H9 (cell line): ENCODE data around the gene RFNG. TPM values are rescaled to one million over a fixed set of nuclear protein-coding genes. Genes with fewer than 3 reads are reported as not detected.

Source experiments
- DNase-seq: peaks from one replicate; pipeline ENCODE4 v3.0.0-alpha.2; 2017
- H2AFZ ChIP-seq: one replicate; pipeline ENCODE4 v1.6.1; 2013; ENCODE audit warnings: mild to moderate bottlenecking, low read length, control low read depth, moderate library complexity
- H2AK5ac ChIP-seq: 2 replicates; pipeline ENCODE4 v1.6.1; 2013; ENCODE audit warnings: low read length, control low read depth, mixed read lengths; ENCODE audit not compliant: insufficient read length
- H2BK120ac ChIP-seq: one replicate; pipeline ENCODE4 v1.6.1; 2013; ENCODE audit warnings: low read depth, mild to moderate bottlenecking, low read length, control low read depth, inconsistent platforms; ENCODE audit not compliant: poor library complexity, severe bottlenecking
- H2BK12ac ChIP-seq: 2 replicates; pipeline ENCODE4 v1.6.1; 2013; ENCODE audit warnings: low read length, control low read depth, mixed read lengths, low read depth; ENCODE audit not compliant: insufficient read length
- H2BK15ac ChIP-seq: 2 replicates; pipeline ENCODE4 v1.6.1; 2013; ENCODE audit warnings: low read depth, low read length, control low read depth
- H2BK20ac ChIP-seq: one replicate; pipeline ENCODE4 v1.6.1; 2013; ENCODE audit warnings: low read depth, mild to moderate bottlenecking, low read length, control low read depth, inconsistent platforms; ENCODE audit not compliant: poor library complexity, severe bottlenecking
- H2BK5ac ChIP-seq: 2 replicates; pipeline ENCODE4 v1.6.1; 2013; ENCODE audit warnings: low read length, control low read depth, mixed read lengths; ENCODE audit not compliant: insufficient read length
- H3K14ac ChIP-seq: 2 replicates; pipeline ENCODE4 v1.6.1; 2013; ENCODE audit warnings: low read length, control low read depth; ENCODE audit not compliant: insufficient read depth
- H3K18ac ChIP-seq: 2 replicates; pipeline ENCODE4 v1.6.1; 2013; ENCODE audit warnings: low read depth, mild to moderate bottlenecking, mixed read lengths, low read length, control low read depth; ENCODE audit not compliant: insufficient read length
- H3K23ac ChIP-seq: 2 replicates; pipeline ENCODE4 v1.6.1; 2013; ENCODE audit warnings: low read length, control low read depth, mixed read lengths, low read depth; ENCODE audit not compliant: insufficient read length
- H3K23me2 ChIP-seq: 2 replicates; pipeline ENCODE4 v1.6.1; 2013; ENCODE audit warnings: low read depth, mild to moderate bottlenecking, mixed read lengths, low read length, control low read depth; ENCODE audit not compliant: insufficient read length, poor library complexity, severe bottlenecking
- H3K27ac ChIP-seq: 2 replicates; pipeline ENCODE4 v1.5.1; 2013; ENCODE audit warnings: low read length, control low read depth, mixed read lengths, low read depth; ENCODE audit not compliant: insufficient read length
- H3K27me3 ChIP-seq: 2 replicates; pipeline ENCODE4 v1.6.1; 2013; ENCODE audit warnings: low read length, control low read depth, inconsistent platforms; ENCODE audit not compliant: insufficient read depth
- H3K4ac ChIP-seq: 2 replicates; pipeline ENCODE4 v1.6.1; 2013; ENCODE audit warnings: low read depth, mild to moderate bottlenecking, control low read depth, inconsistent platforms, low read length, moderate library complexity
- H3K4me1 ChIP-seq: 2 replicates; pipeline ENCODE4 v1.6.1; 2013; ENCODE audit warnings: low read length, control low read depth, inconsistent platforms; ENCODE audit not compliant: insufficient read depth
- H3K4me2 ChIP-seq: 2 replicates; pipeline ENCODE4 v1.6.1; 2013; ENCODE audit warnings: low read length, control low read depth, mixed read lengths; ENCODE audit not compliant: insufficient read length, insufficient read depth
- H3K56ac ChIP-seq: 2 replicates; pipeline ENCODE4 v1.6.1; 2013; ENCODE audit warnings: low read depth, mild to moderate bottlenecking, mixed read lengths, low read length, control low read depth; ENCODE audit not compliant: insufficient read length
- H3K79me1 ChIP-seq: 2 replicates; pipeline ENCODE4 v1.6.1; 2013; ENCODE audit warnings: low read depth, mild to moderate bottlenecking, moderate library complexity, low read length, control low read depth, inconsistent platforms; ENCODE audit not compliant: insufficient read depth, poor library complexity, severe bottlenecking
- H3K79me2 ChIP-seq: 2 replicates; pipeline ENCODE4 v1.6.1; 2013; ENCODE audit warnings: low read length, control low read depth, inconsistent platforms; ENCODE audit not compliant: insufficient read depth
- H3K9ac ChIP-seq: 2 replicates; pipeline ENCODE4 v1.6.1; 2013; ENCODE audit warnings: low read length, control low read depth, mixed read lengths; ENCODE audit not compliant: insufficient read length; ENCODE audit errors: extremely low read depth
- H3K9me3 ChIP-seq: one replicate; pipeline ENCODE4 v1.6.1; 2013; ENCODE audit warnings: low read depth, low read length, inconsistent platforms; ENCODE audit not compliant: control insufficient read depth
- H3T11ph ChIP-seq: one replicate; pipeline ENCODE4 v1.6.1; 2013; ENCODE audit warnings: mild to moderate bottlenecking, low read length, control low read depth, inconsistent platforms
- H4K20me1 ChIP-seq: one replicate; pipeline ENCODE4 v1.6.1; 2013; ENCODE audit not compliant: control insufficient read depth, insufficient read length, insufficient read depth
- H4K5ac ChIP-seq: 2 replicates; pipeline ENCODE4 v1.6.1; 2013; ENCODE audit warnings: low read depth, mild to moderate bottlenecking, mixed read lengths, low read length, control low read depth; ENCODE audit not compliant: insufficient read length
- H4K8ac ChIP-seq: replicated peaks from 2 replicates; pipeline ENCODE4 v1.6.1; 2013; ENCODE audit warnings: low read length, control low read depth, mixed read lengths, low read depth; ENCODE audit not compliant: insufficient read length
- H4K91ac ChIP-seq: 2 replicates; pipeline ENCODE4 v1.6.1; 2013; ENCODE audit warnings: low read depth, mild to moderate bottlenecking, moderate library complexity, mixed read lengths, low read length, control low read depth; ENCODE audit not compliant: insufficient read length
- H3K27ac Mint-ChIP-seq, 3 experiments: 2 replicates in 2 of 3; 3 replicates in 1 of 3; pipeline ENCODE4 v1.8.0; 2020 to 2021; ENCODE audit warnings: mixed read lengths in 3 of 3, mild to moderate bottlenecking in 1 of 3, moderate library complexity in 1 of 3
- H3K27me3 Mint-ChIP-seq: 2 replicates; pipeline ENCODE4 v1.8.0; 2021; ENCODE audit warnings: low read depth, mild to moderate bottlenecking, moderate library complexity, mixed read lengths
- H3K36me3 Mint-ChIP-seq, 3 experiments: 2 replicates in 2 of 3; 3 replicates in 1 of 3; pipeline ENCODE4 v1.8.0; 2020 to 2021; ENCODE audit warnings: low read depth in 3 of 3, mixed read lengths in 3 of 3; ENCODE audit not compliant: insufficient read depth in 1 of 3
- H3K4me1 Mint-ChIP-seq, 2 experiments: 2 replicates each; pipeline ENCODE4 v1.8.0; 2020; ENCODE audit warnings: mixed read lengths in 2 of 2
- H3K4me3 Mint-ChIP-seq, 2 experiments: 2 replicates in 1 of 2; 3 replicates in 1 of 2; pipeline ENCODE4 v1.8.0; 2020 to 2021; ENCODE audit warnings: mild to moderate bottlenecking in 2 of 2, mixed read lengths in 2 of 2, moderate library complexity in 1 of 2
- H3K9me3 Mint-ChIP-seq, 2 experiments: 2 replicates in 1 of 2; 3 replicates in 1 of 2; pipeline ENCODE4 v1.8.0; 2020; ENCODE audit warnings: mild to moderate bottlenecking in 2 of 2, mixed read lengths in 2 of 2, moderate library complexity in 1 of 2
- CTCF ChIP-seq: fragments of 200-600 bp; sonication (generic); conservative IDR thresholded peaks from 3 replicates; pipeline ENCODE4 v1.8.0; 2021; ENCODE audit warnings: antibody characterized with exemption, mild to moderate bottlenecking
- WGBS: extraction: QIAGEN DNeasy Blood & Tissue Kit; methylation state at CpG from one replicate; pipeline ENCODE4 v1.1.7; 2013; ENCODE audit warnings: missing lambda C conversion rate, low lambda C conversion rate, mixed read lengths; ENCODE audit not compliant: insufficient read length; ENCODE audit errors: extremely low coverage; 5-methylcytosine and 5-hydroxymethylcytosine counted together
- total RNA-seq: library from RNA; stranded (reverse); gene quantifications from 2 replicates; pipeline ENCODE4 v1.2.1, GENCODE V29; 2021

RFNG gene
- total RNA-seq, 1 experiment from 2014 or later, result 34.0 TPM

- Histone ChIP-seq H2BK12ac (no peak overlapping the region), H3K9me3 (no peaks in the 10 kb centered on the region), H2BK15ac (no peak overlapping the region), H4K91ac (no peak overlapping the region), H2BK20ac (no peak overlapping the region), H3K56ac (no peak overlapping the region), H3K9ac (no peak overlapping the region), H3K23ac (no peak overlapping the region), H3K4ac (no peak overlapping the region), H3K79me1 (peaks cover 2% of the 10 kb centered on the region), H3K27me3 (no peaks in the 10 kb centered on the region), H3K27ac (no peak overlapping the region), H3K14ac (no peak overlapping the region), H3K23me2 (no peaks in the 10 kb centered on the region), H2BK5ac (no peak overlapping the region), H3K4me1 (no peaks in the 10 kb centered on the region; the same call in 1 of the 2 replicates), H2AFZ (no peak overlapping the region), H3K79me2 (no peaks in the 10 kb centered on the region), H4K5ac (no peak overlapping the region), H4K8ac (no peak overlapping the region), H3T11ph (no peak overlapping the region), H4K20me1 (no peaks in the 10 kb centered on the region), H3K18ac (no peak overlapping the region), H2BK120ac (no peak overlapping the region), H2AK5ac (no peak overlapping the region), H3K4me2 (no peak overlapping the region)
- WGBS, result no CpG with 5 or more reads among the region's 20 CpGs
- Mint-ChIP-seq H3K27ac (no peak overlapping the region), H3K36me3 (peaks cover 6 to 25% (median 25%) of the 10 kb centered on the region in 3 experiments; a peak in 6 of 7 replicates), H3K4me1 (peaks cover 0 to 16% of the 10 kb centered on the region in 2 experiments; a peak in 2 of 4 replicates), H3K9me3 (no peaks in the 10 kb centered on the region), H3K27me3 (no peaks in the 10 kb centered on the region; the same call in 1 of the 2 replicates), H3K4me3 (no peak overlapping the region)
- no peak for TF ChIP-seq CTCF
- no peak for DNase-seq
These were observed 3.0 kb downstream of the RFNG start for GRCh38 chr17:82048571-82048971.
